Stimulated activated effector memory CD8-positive, alpha-beta T cell treated with anti-CD3 and anti-CD28 coated beads, Interleukin-12 subunit alpha, Interleukin-12 subunit beta, amount 100 ng/mL, for 72 hours (primary cell): Measurements from ENCODE around the gene SLC12A7.
A peak's percentile ranks its signal among the peaks of the same experiment; 100 is the strongest.

Experiments
- ATAC-seq: fragments of 150-1000 bp; cut with Tn5 transposase; 2 replicates; pipeline ENCODE4 v1.10.0; 2021
- DNase-seq, 2 donors: peaks; one replicate each; pipeline ENCODE4 v3.0.0; 2021 to 2022; ENCODE audit warnings: low spot score in 2 of 2
- H3K27ac Mint-ChIP-seq: one replicate; pipeline ENCODE4 v1.8.0; 2022; ENCODE audit warnings: mild to moderate bottlenecking, mixed read lengths
- H3K36me3 Mint-ChIP-seq: one replicate; pipeline ENCODE4 v1.8.0; 2022; ENCODE audit warnings: mild to moderate bottlenecking, mixed read lengths
- H3K4me1 Mint-ChIP-seq: one replicate; pipeline ENCODE4 v1.8.0; 2022; ENCODE audit warnings: mixed read lengths
- H3K4me3 Mint-ChIP-seq: one replicate; pipeline ENCODE4 v1.8.0; 2022; ENCODE audit warnings: mild to moderate bottlenecking, mixed read lengths
- H3K9me3 Mint-ChIP-seq: one replicate; pipeline ENCODE4 v1.8.0; 2022; ENCODE audit warnings: mixed read lengths

Gene SLC12A7

GRCh38 chr5:1150866-1151265, 39.0 kb upstream of the SLC12A7 start:
- DNase-seq (no peak), ATAC-seq (no peak)
- Mint-ChIP-seq H3K4me3 (no peak overlapping the region), H3K27ac (no peak overlapping the region), H3K36me3 (peaks cover 4% of the 10 kb centered on the region), H3K4me1 (peaks cover 22% of the 10 kb centered on the region), H3K9me3 (no peaks in the 10 kb centered on the region)

GRCh38 chr5:1144638-1145396, 33.0 kb upstream of the SLC12A7 start:
- no peak overlapping the region for H3K4me3 Mint-ChIP-seq
- DNase-seq (no peak), ATAC-seq (no peak)
- no peaks in the 10 kb centered on the region for H3K9me3 Mint-ChIP-seq
- peaks cover 4% of the 10 kb centered on the region for H3K36me3 Mint-ChIP-seq
- H3K4me1 Mint-ChIP-seq: no peaks in the 10 kb centered on the region
- no peak overlapping the region for H3K27ac Mint-ChIP-seq

- H3K9me3 Mint-ChIP-seq: no peaks in the 10 kb centered on the region
- H3K4me1 Mint-ChIP-seq: no peaks in the 10 kb centered on the region
- ATAC-seq: no peak
- H3K4me3 Mint-ChIP-seq: no peak overlapping the region
- H3K27ac Mint-ChIP-seq: no peak overlapping the region
- DNase-seq: no peak
- peaks cover 4% of the 10 kb centered on the region for H3K36me3 Mint-ChIP-seq
Measured at GRCh38 chr5:1144089-1144488, 32.2 kb upstream of the SLC12A7 start.

GRCh38 chr5:1143670-1143951, 31.7 kb upstream of the SLC12A7 start:
- Mint-ChIP-seq H3K27ac (no peak overlapping the region), H3K4me1 (no peaks in the 10 kb centered on the region), H3K36me3 (peaks cover 4% of the 10 kb centered on the region), H3K4me3 (no peak overlapping the region), H3K9me3 (no peaks in the 10 kb centered on the region)
- DNase-seq (no peak), ATAC-seq (no peak)

- Mint-ChIP-seq H3K27ac (no peak overlapping the region), H3K4me1 (no peaks in the 10 kb centered on the region), H3K9me3 (no peaks in the 10 kb centered on the region), H3K36me3 (peaks cover 4% of the 10 kb centered on the region), H3K4me3 (no peak overlapping the region)
- ATAC-seq: no peak
- no peak for DNase-seq
Measured at GRCh38 chr5:1142886-1143669, 31.2 kb upstream of the SLC12A7 start.

- Mint-ChIP-seq H3K4me3 (no peak overlapping the region), H3K4me1 (no peaks in the 10 kb centered on the region), H3K9me3 (no peaks in the 10 kb centered on the region), H3K27ac (no peak overlapping the region), H3K36me3 (peaks cover 4% of the 10 kb centered on the region)
- DNase-seq (no peak), ATAC-seq (no peak)
Measured at GRCh38 chr5:1141834-1142233, 30.0 kb upstream of the SLC12A7 start.

- no peak overlapping the region for H3K27ac Mint-ChIP-seq
- no peak overlapping the region for H3K4me3 Mint-ChIP-seq
- ATAC-seq: no peak
- no peaks in the 10 kb centered on the region for H3K4me1 Mint-ChIP-seq
- H3K9me3 Mint-ChIP-seq: no peaks in the 10 kb centered on the region
- H3K36me3 Mint-ChIP-seq: no peaks in the 10 kb centered on the region
- no peak for DNase-seq
Measured at GRCh38 chr5:1140818-1141189, 28.9 kb upstream of the SLC12A7 start.

GRCh38 chr5:1140171-1140817, 28.4 kb upstream of the SLC12A7 start:
- H3K4me1 Mint-ChIP-seq: no peaks in the 10 kb centered on the region
- H3K4me3 Mint-ChIP-seq: no peak overlapping the region
- H3K9me3 Mint-ChIP-seq: no peaks in the 10 kb centered on the region
- no peak overlapping the region for H3K27ac Mint-ChIP-seq
- no peaks in the 10 kb centered on the region for H3K36me3 Mint-ChIP-seq
- DNase-seq (peak; percentile 51 to 76), ATAC-seq (peak; percentile 71)

- ATAC-seq: no peak
Measured at GRCh38 chr5:1139331-1140170, 27.7 kb upstream of the SLC12A7 start.

GRCh38 chr5:1138445-1139245, 26.8 kb upstream of the SLC12A7 start:
- H3K9me3 Mint-ChIP-seq: no peaks in the 10 kb centered on the region
- DNase-seq (no peak), ATAC-seq (no peak)
- no peaks in the 10 kb centered on the region for H3K4me1 Mint-ChIP-seq
- no peaks in the 10 kb centered on the region for H3K36me3 Mint-ChIP-seq
- H3K4me3 Mint-ChIP-seq: no peak overlapping the region
- H3K27ac Mint-ChIP-seq: no peak overlapping the region

More at GRCh38 chr5:1139331-1140170, 27.7 kb upstream of the SLC12A7 start:
- DNase-seq: no peak
- Mint-ChIP-seq H3K4me3 (no peak overlapping the region), H3K9me3 (no peaks in the 10 kb centered on the region), H3K36me3 (no peaks in the 10 kb centered on the region), H3K27ac (no peak overlapping the region), H3K4me1 (no peaks in the 10 kb centered on the region)

GRCh38 chr5:1137567-1138444, 25.9 kb upstream of the SLC12A7 start:
- Mint-ChIP-seq H3K27ac (no peak overlapping the region), H3K4me1 (no peaks in the 10 kb centered on the region), H3K9me3 (no peaks in the 10 kb centered on the region), H3K36me3 (no peaks in the 10 kb centered on the region), H3K4me3 (no peak overlapping the region)
- ATAC-seq: no peak
- no peak for DNase-seq

- Mint-ChIP-seq H3K27ac (no peak overlapping the region), H3K9me3 (no peaks in the 10 kb centered on the region), H3K4me3 (no peak overlapping the region), H3K36me3 (no peaks in the 10 kb centered on the region), H3K4me1 (no peaks in the 10 kb centered on the region)
- DNase-seq (no peak), ATAC-seq (no peak)
Measured at GRCh38 chr5:1136814-1137213, 25.0 kb upstream of the SLC12A7 start.

GRCh38 chr5:1135696-1136525, 24.0 kb upstream of the SLC12A7 start:
- Mint-ChIP-seq H3K4me1 (no peaks in the 10 kb centered on the region), H3K9me3 (no peaks in the 10 kb centered on the region), H3K27ac (no peak overlapping the region), H3K36me3 (no peaks in the 10 kb centered on the region), H3K4me3 (no peak overlapping the region)
- ATAC-seq (no peak), DNase-seq (no peak)
